D721Med (cell line): ENCODE data around the gene ARF1.

Source experiments
- DNase-seq: peaks from one replicate; pipeline ENCODE4 v3.0.0; 2011; ENCODE audit warnings: low spot score; ENCODE audit not compliant: insufficient read length
- FAIRE-seq: peaks from 2 replicates; lab custom pipeline; 2011; peaks lifted over from hg19 to GRCh38; lab: Jason Lieb, UNC
- TF ChIP-seq, protein P1 (sequence below): IDR thresholded peaks from 2 replicates; pipeline ENCODE4 v1.5.1; 2012; ENCODE audit warnings: mild to moderate bottlenecking, control low read depth; ENCODE audit not compliant: insufficient read depth; ENCODE audit errors: missing control alignments

The ARF1 gene

DNA sequence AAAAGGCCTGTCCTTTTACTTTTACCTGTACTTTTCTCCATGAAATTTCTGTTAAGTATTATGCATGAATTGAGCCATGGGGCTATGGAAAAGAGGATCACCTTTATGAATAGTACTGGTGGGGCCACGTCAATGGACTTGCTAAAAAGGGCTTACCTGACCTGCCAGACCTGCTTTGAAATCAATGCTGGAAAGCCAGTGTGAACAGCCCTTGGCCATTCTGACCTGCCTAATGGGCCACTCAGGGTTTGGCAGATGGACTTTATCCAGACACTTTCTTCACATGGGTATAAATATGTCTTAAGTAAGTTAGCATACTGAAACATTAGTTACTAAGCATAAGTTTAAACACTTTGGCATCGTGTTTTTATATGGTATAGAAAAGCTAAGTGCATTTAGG, 49.3 kb downstream of the ARF1 start:
- no peak for DNase-seq
- FAIRE-seq: no peak

DNA sequence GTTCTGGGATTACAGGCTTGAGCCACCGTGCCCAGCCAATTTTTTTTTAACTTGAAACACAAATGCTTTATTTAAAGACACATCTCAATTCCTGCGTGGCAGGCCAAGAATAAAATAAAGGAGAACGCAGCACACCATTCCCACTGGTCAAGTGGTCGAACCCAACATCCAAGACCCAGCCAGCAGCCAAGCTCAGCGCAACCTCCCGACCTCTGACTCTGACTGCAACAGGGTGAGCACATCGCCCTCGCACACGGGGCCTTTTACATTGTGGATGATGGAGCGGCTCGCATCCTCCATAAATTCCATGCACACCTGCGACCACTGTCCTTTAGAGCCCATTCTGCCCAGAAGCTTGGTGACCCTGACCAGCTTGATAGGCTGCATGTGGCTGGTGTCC, 52.1 kb downstream of the ARF1 start:
- TF ChIP-seq, protein P1, sequence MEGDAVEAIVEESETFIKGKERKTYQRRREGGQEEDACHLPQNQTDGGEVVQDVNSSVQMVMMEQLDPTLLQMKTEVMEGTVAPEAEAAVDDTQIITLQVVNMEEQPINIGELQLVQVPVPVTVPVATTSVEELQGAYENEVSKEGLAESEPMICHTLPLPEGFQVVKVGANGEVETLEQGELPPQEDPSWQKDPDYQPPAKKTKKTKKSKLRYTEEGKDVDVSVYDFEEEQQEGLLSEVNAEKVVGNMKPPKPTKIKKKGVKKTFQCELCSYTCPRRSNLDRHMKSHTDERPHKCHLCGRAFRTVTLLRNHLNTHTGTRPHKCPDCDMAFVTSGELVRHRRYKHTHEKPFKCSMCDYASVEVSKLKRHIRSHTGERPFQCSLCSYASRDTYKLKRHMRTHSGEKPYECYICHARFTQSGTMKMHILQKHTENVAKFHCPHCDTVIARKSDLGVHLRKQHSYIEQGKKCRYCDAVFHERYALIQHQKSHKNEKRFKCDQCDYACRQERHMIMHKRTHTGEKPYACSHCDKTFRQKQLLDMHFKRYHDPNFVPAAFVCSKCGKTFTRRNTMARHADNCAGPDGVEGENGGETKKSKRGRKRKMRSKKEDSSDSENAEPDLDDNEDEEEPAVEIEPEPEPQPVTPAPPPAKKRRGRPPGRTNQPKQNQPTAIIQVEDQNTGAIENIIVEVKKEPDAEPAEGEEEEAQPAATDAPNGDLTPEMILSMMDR: no peak
- no peak for DNase-seq
- no peak for FAIRE-seq

More for the DNA sequence above, 49.3 kb downstream of the ARF1 start:
- TF ChIP-seq, protein P1: no peak

DNA sequence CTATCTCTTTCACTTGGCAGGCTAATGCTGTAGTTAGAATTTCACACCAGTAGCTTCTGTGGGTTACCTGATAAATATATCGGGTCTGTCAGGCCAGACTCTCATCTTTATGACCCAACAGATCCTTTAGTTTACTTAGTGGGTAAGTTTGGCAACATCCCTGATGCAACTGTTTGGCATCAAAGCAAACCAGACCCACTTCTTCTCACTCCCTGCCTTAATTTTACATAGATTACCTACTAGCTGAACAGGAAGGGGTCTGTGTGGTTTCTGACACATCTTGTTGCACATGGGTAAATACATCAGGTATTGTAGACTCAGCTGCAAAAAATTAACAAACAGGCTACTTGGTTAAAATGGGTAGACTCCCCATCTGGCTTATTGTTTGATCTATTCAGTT, 54.4 kb downstream of the ARF1 start:
- TF ChIP-seq, protein P1: no peak
- DNase-seq (no peak), FAIRE-seq (no peak)

DNA sequence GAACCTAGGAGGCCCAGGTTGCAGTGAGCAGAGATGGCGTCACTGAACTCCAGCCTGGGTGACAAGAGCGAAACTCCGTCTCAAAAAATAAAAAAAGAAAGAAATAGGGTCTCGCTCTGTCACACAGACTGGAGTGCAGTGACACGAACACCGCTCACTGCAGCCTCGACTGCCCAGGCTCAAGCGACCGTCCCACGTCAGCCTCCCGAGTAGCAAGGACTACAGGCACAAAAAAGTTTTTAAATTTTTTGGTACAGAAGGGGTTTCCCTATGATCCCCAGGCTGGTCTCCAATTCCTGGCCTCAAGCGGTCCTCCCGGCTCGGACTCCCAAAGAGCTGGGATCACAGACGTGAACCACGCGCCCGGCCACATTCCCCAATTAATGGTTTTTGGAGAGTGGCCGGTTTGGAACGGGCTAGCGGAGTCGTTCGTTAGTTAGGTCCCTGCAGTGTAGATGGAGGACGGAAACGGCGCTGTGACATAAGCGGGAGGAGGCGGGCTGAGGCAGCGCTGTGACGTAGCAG, 57.0 kb downstream of the ARF1 start:
- DNase-seq (no peak), FAIRE-seq (no peak)
- TF ChIP-seq, protein P1: no peak

DNA sequence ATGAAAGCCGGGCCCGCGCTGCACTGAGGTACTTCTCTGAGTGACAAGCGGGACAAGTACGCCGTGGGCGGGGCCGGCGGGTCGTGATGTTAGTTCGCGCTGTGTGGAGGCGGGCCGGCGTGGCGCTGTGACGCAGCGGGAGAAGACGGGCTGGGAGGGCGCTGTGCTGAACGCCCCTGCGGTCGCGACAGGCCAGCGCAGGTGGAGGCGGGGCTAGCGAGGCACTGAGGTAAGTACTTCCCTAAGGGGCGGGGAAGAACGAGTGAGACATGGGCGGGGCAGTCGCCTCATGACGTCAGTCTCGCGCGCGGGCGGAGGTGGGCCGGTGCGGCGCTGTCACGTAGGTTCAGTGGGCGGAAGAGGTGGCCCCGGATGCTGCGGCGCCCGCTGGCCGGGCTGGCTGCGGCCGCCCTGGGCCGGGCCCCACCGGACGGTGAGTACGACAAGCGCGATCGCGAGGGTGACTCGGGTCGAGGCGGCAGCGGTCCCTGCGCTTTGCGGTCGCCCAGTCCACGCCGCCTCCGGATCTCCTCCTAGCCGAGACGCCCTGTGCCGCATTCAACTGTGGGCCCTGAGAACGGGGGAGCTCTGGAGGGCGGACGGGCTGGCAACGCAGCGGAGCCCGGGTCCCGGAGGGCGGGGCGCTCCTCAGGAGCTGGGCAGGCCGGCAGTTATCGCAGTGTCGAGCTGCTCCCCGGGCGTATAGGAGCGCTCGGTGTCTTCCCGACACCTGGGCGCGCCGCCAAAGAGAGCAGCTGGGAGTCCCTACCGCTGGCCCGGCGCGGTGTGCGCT, 57.6 kb downstream of the ARF1 start, which contains the start of gene GUK1:
TSS of gene GUK1 (plus strand) at position 349 of the 793 bp plus-strand sequence. CDS start at position 373, 24 bp downstream.
- TF ChIP-seq, protein P1: peak; percentile 35
- FAIRE-seq: no peak
- peak; percentile 98 for DNase-seq

DNA sequence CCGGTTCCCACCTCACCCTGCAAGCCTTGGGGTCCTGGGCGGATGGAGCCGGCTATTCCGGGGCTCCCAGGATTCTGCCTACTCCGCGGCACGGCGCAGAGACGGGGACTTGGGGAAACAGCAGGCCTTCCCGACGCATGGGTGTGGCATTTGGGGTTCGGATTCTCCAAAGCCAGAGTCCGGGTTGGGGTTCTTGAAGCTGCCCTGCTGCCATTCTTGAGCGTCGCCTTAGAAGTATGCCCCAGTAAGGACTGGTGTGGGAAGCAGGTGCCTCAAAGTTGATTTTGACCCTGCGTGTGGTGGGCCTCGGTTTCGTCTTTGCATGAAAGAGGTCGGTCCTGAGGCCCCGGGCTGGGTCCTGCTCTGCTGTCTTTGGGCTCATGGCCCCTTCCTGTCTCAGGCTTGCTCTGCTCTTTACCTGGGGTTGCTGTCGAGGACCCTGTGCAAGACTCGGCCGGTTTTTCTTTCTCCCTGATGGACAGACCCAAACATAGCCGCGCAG, 58.3 kb downstream of the ARF1 start:
- DNase-seq (no peak), FAIRE-seq (no peak)
- TF ChIP-seq, protein P1: no peak
